Activated CD8-positive, alpha-beta memory T cell treated with anti-CD3 and anti-CD28 coated beads, Interleukin-2, amount 50 U/mL, for 1 hour (primary cell): ENCODE measurements around the gene SEMA4F.

Experiments
- DNase-seq: peaks from one replicate; pipeline ENCODE4 v3.0.0-alpha.2; 2020; ENCODE audit errors: extremely low read depth

Gene SEMA4F

DNA sequence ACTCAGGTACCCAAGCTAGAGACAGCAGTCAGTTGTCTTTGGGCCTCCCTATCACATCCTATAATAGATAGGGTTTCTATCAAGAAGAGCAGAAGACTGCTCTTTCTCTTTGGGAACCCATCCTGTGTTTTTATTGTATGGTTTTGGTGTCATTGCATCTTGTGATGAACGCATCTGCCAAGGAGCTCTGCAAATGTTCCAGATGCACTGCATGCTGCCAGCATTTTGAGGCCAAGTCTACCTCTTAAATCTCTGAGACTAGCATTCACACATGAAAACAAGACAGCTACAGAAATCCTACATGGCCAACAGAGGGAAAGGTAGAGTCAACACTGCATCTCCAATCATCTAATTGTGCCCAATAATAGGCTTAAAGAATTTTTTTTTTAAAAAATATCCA is 14.0 kb downstream of the SEMA4F start:
- DNase-seq, result no peak

DNA sequence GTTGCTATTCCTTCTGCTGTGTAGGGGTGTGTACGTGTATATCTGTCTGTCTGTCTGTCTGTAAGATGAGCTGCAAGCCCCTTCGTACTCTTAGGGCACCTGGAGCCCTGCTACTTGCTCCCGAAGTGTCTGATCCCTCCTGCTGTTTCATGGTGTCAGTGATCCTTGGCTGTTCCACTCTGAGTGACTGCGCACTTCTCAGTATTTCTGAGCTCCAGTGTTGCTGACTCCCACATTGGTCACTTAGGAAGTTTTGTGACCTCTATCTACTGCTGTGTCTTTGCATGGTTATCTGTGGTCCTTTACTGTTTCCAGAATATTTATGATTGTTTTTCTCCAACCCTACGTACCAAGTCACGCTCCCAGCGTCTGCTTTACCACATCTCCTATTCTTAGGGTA is 16.2 kb downstream of the SEMA4F start:
- DNase-seq, result no peak

DNA sequence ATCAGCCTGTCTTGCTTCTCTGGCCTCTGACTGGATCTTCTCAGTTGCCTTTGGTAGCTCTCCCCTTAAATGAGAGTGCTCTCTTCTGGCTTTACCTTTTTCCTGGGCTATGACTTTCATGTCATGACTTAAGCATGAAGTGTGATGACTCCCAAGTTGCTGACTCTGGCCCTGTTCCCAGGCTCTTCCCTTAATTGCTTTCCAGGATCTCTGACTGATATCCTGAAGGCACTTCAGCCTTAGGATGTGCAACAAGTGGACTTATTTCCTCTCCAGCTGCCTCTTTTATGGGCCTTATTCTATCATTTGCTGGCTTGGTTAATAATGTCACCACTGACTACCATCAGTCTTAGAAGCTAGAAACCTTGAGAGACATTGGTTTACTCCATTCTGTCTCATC is 17.4 kb downstream of the SEMA4F start:
- DNase-seq, result no peak

DNA sequence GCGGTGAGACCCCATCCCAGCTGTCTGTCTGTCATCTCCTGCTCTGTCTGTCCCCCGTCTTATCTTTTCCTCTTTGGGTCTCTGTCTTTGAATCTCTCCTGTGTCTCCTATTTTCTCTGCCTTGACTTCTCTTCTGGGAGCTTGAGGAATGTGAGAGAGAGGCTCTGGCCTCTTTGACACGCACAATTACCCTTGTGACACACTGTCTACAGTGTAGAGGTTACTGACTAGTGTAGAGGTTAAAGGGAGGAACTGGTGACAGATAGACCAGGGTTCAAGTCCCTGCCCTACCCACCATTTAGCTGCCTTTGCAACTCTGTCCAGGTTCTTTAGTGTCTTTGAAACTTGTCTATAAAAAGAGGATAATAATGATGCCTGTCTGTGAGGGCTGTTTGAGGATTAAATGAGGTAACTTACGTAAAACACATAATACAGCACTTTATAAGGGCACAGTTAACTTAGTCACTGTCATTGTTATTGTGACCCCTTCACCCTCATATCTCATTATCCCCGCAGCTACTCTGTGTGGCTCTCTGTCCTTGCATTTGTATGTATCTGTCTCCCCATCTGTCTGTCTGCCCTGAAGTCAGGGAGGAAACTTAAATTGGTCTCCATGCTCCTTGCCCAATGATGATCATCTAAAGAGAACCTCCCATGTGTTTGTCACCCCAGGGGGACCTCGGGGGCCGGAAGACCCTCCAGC is 19.9 kb downstream of the SEMA4F start:
- DNase-seq, result no peak

DNA sequence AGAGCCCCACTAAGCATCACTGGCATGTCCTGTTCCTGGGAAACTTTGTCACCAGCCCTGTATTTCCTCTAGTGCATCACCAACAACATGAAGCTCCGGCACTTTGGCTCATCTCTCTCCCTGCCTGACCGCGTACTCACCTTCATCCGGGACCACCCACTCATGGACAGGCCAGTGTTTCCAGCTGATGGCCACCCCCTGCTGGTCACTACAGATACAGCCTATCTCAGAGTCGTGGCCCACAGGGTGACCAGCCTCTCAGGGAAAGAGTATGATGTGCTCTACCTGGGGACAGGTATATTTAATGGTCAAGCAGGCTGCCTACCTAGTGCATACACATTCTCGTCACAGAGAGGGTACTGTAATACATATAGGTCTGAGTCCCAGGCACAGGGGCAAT is 21.0 kb downstream of the SEMA4F start:
- DNase-seq, result no peak

DNA sequence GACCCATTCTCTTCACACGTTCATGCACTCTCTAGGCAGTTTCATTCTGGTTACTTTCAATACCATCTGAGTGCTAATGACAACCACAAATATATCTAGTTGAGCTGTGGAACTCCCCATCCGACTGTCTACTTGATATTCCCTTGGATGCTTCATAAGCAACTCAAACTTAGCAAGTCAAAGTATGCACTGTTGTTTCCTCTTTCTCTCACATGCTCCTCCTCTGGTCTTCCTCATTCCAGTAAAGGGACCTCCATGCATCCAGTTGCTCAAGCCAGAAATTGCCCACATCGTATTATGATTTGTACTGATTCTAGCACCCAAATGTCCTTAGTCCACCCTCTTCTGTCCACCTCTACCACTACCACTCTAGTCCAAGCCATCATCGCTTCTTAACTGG is 22.3 kb downstream of the SEMA4F start:
- DNase-seq, result no peak

DNA sequence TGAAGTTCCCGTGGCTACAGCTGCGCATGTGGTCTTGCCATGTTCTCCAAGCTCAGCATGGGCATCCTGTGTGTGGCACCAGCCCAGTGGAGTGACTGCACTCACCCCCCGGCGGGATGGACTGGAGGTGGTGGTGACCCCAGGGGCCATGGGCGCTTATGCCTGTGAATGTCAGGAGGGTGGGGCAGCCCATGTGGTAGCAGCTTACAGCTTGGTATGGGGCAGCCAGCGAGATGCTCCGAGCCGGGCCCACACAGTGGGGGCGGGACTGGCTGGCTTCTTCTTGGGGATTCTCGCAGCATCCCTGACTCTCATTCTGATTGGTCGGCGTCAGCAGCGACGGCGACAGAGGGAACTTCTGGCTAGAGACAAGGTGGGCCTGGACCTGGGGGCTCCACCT is 25.6 kb downstream of the SEMA4F start:
- no peak for DNase-seq

DNA sequence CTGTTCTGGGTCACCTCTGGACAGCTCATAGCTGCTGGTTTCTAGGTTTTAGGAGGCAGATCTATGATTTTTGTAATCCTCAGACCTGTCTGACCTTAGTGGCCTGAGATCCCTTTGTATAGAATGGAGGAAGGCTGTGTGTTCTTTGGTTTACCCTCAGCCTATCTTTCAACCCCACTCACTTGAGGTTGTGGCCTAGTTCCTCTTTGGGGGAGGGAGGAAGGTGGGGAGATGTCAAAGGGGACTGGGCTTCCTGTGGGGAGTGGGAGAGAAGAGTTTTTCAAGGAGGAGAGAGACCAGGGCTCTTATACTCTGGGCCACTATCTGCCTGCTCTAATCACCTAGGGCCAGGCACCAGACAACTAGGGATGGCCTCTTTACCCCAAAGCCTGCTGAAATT is 28.5 kb downstream of the SEMA4F start:
- no peak for DNase-seq

DNA sequence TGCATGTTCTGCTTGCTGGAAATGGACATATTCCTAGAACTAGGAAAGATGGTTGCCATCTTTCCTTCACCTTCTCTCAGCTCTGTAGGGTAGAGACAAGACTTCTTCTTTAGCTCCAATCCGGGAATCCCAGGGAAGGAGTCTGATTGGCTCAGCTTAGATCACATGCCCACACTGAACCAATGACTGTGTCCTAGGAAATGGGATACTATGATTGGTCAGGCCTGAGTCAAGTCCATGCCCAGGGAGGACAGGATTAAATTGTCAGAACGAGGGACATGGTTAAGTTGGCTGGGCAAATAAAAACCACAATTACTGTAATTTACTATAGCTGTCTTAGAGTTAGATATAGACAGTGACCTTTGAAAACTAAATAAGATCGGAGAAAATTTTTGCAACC is 31.4 kb downstream of the SEMA4F start:
- DNase-seq, result no peak

DNA sequence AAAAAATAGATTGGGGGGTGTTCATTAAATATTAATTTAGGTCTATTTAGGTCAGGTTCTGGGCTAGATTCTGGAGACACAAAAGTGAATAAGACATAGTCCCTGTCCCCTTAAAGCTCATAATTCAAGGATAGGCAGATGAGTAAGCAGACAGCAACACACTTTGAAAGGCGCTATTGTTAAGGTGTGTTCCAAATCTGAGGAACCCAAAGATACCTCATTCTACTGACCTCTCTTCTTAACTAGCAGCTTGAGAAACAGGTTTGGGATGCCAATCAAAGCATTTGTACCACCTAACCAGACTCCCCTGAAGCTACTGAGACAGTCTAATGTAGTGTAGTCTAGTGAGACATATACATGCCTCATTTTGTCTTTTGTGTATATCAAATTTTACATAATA is 34.8 kb downstream of the SEMA4F start:
- no peak for DNase-seq

DNA sequence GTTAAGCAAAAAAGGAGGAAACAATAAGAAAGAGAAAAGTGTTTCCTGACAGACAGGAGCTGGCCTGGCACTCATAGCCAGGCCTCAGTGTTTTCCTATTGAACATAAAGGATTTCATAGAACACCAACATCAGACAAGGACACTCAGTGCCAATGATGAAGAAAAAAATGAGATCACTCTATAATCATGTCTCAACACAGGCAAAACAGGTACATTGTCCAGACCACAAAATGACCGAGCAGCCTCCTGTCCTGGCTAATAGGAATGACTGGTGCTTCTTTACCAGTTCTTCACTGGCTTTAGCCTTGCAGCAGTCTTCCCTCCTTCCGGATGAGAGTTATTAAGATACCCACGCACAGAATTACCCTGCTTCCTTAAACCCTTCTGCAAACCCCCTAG is 35.6 kb downstream of the SEMA4F start:
- no peak for DNase-seq

DNA sequence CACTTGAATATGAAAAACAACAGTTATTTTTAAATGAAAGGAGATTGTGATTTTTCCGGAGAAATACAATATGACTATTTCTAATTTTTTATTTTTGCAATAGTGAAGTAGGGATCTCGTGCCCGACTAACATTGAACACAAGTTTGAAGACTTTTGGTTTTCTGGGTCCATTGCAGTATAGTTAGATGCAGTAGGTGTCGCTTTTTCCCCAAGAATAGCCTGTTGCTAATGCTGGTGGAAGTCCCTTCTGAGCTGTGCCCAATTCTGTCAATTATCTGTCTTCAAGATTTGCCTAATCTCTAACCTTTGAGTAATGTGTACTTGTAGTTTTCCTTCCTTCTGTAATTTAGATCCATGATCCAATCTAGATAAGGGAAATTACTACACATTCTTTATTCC is 36.5 kb downstream of the SEMA4F start:
- DNase-seq, result no peak

DNA sequence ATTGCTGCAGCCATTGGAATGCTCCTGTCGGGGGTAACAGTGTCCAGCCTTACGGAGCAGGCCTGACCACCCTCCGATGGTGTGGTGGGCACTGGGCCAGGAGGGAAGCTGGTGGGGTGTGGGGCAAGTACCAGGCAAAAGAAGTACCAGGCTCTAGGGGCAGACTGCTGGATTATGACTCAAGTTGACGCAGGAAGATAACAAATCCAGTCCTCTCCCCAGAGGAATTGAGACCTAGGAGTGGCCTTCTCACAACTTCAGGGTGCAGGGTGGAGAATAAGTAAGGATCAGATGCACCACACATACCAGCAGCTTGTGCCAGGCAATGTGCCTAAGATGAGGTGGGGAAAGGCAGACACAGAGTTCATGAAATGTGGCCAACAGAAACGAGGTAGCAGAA is 37.9 kb downstream of the SEMA4F start:
- DNase-seq, result no peak

DNA sequence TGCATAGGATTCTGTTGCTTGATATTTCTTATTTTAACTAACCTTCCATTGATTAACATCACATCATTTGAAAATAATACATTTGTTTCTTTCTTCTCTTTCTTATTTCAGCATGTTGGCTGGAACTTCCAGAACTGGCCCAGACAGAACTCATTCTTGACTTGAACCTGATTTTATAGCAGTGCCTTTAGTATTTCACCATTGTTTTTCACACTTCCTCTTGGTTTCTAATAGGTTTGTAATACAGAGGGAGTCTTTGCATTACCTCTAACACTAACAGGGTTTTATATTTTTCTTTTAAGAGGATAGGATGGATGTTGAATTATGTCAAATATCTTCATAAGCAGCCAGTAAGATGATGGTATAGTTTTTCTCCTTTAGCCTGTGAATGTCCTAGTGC is 39.2 kb downstream of the SEMA4F start:
- no peak for DNase-seq

DNA sequence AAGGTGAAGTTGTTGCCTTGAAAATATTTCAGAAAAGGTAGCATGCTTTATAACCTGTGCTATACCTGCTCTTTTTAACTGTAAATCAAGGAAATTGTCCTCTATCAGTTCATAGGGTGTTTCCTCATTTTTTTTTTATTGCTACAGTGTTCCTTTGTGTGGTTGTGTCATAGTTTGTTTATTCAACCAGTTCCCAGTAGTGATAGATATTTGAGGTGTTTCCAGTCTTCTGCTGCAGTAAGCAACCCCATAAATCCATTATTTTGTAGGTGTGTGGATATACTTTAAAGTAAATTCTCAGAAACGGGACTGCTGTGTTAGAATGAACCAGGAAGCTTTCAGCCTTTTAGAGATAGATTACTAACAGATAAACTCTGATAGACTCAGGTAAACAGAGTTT is 39.6 kb downstream of the SEMA4F start:
- no peak for DNase-seq

DNA sequence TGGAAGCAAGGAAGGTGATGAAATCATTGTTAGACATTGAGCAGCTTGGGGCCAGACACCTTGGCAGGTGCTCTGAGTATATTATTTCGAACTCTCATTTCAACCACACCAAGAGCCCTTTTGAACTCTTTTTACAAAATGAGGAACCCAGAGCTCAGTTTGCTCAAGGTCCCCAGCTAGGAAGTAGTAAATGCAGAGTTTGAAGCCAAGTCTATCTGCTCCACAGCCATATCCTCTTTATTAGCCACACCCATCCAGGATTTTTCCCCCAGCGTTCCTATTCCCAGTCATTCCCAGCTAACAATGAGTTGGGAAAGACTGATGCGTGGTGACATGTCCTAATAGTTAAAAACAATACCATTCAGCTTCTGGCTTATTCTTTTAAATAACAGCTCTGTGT is 40.2 kb downstream of the SEMA4F start:
- no peak for DNase-seq

DNA sequence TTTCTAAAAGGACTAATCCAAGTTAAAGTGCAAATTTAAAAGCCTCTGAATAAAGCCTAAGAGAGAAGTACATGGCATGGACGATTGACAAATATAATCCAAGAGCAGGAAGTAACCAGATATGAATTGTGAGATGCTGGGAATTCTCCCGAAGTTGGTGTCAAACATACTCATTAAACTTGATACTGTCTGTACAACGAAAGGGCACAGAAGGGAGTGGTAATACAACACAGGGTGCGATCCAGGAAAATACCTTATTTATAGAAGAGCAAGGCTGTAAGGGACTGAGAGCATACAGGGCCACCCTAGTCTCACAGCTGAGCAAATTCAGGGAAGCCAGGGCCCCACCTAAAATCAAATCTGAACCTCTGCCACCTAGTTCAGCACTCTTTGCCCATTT is 41.6 kb downstream of the SEMA4F start:
- DNase-seq, result no peak

DNA sequence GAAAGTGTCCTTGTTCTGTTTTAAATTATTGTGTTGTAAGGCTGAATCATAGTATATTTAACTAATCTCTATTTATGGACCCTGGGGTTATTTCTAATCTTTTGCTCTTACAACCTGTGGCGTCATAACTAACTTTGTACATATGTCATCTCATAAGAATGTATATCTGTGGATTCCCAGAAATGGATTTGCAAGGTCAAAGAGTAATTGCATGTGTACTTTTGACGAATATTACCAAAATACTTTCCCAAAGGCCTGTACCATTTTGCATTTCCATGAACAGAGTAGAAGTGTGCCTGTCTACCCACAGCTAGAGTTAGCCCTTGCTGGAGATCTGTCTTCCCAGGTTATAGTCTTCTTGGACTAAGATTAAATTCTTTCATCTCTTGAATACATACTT is 42.8 kb downstream of the SEMA4F start:
- DNase-seq, result no peak

DNA sequence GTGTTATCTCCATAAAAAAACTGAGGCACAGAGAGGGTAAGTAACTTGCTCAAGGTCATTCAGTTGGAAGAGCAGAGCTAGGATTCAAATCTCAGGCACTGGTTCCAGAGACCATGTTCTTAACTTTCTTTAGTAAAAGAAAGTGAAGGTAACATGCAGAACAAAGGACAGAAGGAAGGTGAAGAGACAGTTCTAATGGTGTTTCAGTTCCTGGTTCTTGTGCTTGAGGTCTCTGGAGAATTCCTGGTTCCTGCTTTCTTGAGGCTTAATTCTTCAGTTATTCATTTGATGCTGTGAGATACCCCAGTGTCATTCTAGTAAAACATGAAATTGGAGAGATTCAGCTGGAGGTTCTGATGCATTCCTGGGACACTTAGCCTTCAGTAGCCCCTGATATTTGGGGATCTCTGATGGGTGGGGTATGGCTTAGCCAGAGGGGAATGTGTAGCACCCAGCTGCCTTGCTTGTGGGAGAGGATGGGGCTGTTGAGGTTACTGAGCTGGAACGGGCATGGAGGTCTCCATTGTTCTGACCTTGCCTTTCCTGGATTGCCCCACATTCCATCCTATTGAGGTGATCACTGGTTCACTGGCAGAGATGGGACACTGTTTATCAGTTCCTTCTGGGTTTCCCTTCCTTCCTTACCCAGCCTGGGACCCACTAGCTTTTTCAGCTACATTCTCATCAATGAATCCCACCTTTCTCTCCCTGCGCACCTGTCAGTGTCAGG is 46.8 kb downstream of the SEMA4F start:
- DNase-seq, result no peak

DNA sequence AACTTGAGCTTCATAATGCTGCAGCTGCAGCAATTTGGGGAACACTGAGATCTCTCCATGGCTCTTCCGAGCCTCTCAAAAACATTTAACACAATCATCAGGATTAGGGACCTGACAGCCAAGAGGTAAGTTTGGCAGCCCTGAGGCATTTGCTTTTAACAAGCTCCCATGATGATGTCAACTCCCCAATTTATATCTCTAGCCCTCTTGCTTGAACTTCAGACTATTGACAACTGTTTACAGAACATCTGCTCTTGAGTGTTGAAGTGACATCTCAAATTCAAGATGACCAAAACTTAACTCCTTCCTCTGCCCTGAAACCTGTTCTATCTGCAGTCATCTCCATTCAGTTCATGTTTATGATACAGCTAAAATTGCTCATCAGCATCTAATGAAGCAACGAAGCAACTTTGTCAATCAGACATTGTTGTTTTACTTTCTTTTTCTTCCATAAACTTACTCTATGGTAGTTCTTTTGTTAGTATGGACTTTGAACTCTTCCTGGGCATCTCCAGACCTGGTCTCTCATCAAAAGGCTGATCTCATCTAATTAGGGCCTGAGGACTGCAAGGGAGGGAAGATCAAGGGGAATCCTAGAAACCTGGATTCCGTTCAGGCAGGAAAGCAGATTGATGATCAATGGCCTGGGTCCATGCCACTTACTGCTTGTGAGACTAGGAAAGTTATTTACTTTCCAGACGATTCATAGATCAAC is 48.1 kb downstream of the SEMA4F start:
- no peak for DNase-seq

DNA sequence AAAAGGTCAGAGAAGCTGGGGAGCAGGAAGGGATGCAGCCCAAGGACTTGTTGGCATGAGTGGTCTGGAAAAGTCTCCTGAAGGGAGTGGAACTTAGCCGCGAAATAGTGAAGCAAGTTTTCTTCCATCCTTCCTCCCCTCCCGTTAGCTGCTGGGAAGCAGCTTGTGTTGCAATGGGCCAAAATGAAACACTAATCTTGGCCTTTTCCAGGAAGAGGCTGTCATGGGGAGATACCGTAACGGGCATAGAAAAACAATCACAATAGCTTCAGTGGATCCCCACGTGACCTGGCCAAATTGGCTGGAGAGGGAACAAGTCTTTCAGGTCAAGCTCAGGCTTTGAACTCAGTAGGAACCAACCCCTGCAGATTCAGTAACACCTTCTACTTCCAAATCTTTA is 49.3 kb downstream of the SEMA4F start:
- DNase-seq, result no peak

DNA sequence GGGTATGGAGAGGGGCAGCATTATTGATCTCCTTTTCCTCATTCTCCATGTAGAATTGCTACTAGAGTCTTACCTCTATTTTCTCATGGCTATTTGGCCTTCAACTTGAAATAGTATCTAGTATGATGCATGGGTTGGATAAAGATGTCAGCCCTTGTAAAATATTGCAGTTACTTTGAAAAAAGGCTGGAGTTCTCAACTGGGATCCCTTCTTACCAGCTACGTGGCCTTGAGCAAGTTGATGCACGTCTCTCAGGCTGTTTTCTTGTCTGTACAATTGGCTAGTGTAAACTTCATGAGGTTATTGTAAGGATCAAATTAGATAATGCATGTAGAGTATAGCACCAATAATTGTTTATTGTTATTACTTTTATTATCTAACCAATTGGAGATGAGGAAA is 50.2 kb downstream of the SEMA4F start:
- DNase-seq, result no peak

DNA sequence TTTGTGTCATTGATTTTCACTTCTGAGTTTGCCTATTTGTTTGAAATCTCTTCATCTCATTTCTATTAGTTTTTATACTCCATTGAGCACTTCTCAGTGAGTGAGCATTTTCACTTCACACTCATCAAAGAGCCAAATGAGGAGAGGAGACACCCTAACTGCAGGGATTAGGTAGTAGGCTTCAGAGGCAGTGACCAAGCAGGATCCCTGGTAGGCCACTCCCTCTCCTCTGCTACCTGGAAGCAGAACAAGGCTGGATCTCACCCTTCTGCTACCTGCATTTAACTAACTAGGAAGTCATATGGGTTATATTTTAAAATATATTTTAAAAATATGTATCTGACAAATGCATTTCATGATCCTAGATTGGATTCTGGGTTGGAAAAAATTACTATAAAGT is 52.7 kb downstream of the SEMA4F start:
- DNase-seq, result no peak
